ENCODE measurements around the gene CARNS1.

DNA sequence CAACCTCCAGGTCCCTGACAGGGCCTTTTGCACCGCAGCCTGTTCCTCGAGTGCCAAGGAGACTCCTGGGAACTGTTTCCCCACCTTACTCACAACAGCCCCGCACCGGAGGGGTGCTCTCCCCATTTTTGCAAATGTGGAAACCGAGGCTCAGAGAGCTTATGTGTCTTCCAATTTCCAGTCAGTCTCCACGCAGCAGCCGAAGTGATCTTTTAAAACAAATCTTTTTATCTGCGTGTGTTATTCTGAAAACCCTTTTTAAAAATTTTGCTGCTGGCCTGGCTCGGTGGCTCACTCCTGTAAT is 54.0 kb downstream of the CARNS1 start:
- TF ChIP-seq EZH2 (IDR thresholded peaks at IDR 0.05; ENCODE audit: low read depth, low read length, severe bottlenecking) (no peak), POLR2AphosphoS5 (IDR thresholded peaks at IDR 0.05; ENCODE audit: low read depth, low read length) (no peak), FOSL1 (IDR thresholded peaks at IDR 0.05; ENCODE audit: insufficient read depth, low read depth, low read length) (no peak)
